Testis (tissue), 3 donors: Measurements from ENCODE around the gene LRRN2. TPM values are rescaled to one million over a fixed set of nuclear protein-coding genes. Genes with fewer than 3 reads are reported as not detected.

Experiments used
- DNase-seq: peaks from one replicate; pipeline ENCODE4 v3.0.0-alpha.2; 2019
- H3K27ac ChIP-seq, 2 donors: fragments of 200-600 bp; sonication (generic); one replicate each; pipeline ENCODE4 v1.5.1; 2019
- H3K27me3 ChIP-seq: fragments of 200-600 bp; sonication (generic); one replicate; pipeline ENCODE4 v1.5.1; 2019
- H3K36me3 ChIP-seq: fragments of 200-600 bp; sonication (generic); one replicate; pipeline ENCODE4 v1.5.1; 2017; ENCODE audit warnings: low read depth; ENCODE audit errors: missing control alignments
- H3K4me1 ChIP-seq: fragments of 200-600 bp; sonication (generic); one replicate; pipeline ENCODE4 v1.5.1; 2019
- H3K4me3 ChIP-seq, 2 donors: fragments of 200-600 bp; sonication (generic); one replicate each; pipeline ENCODE4 v1.5.1; 2017 to 2019
- H3K9me3 ChIP-seq: fragments of 200-600 bp; sonication (generic); one replicate; pipeline ENCODE4 v1.5.1; 2017
- CTCF ChIP-seq, 3 experiments: fragments of 450-650 bp in 2 of 3; fragments of 200-600 bp in 1 of 3; sonication (generic) in 1 of 3; IDR thresholded peaks; one replicate each; pipeline ENCODE4 v1.5.1; 2016 to 2019; ENCODE audit warnings: antibody characterized with exemption in 3 of 3, mild to moderate bottlenecking in 2 of 3, moderate library complexity in 1 of 3
- POLR2A ChIP-seq: fragments of 450-650 bp; IDR thresholded peaks from one replicate; pipeline ENCODE4 v1.6.1; 2017; ENCODE audit warnings: antibody characterized with exemption, mild to moderate bottlenecking, moderate library complexity
- WGBS, 2 donors: methylation state at CpG; one replicate each; pipeline ENCODE4 v1.1.5; 2018; 5-methylcytosine and 5-hydroxymethylcytosine counted together
- intact Hi-C: fragments of 100-400 bp; cut with DNase I; formaldehyde crosslinking; loops from one replicate; pipeline ENCODE4 v1.15.1; 2023; ENCODE audit warnings: low total_unique reads
- polyA plus RNA-seq: library from polyadenylated mRNA; stranded (reverse); fragments of 350-450 nt; fragmentation: Illumina TruSeq; extraction: RNeasy Lipid Tissue Mini Kit (QIAGEN cat#74804); gene quantifications from one replicate; pipeline ENCODE4 v1.2.3, GENCODE V29; 2014; ENCODE audit warnings: low read depth, low replicate concordance; ENCODE audit not compliant: insufficient read depth
- total RNA-seq, 2 donors: library from RNA; depleted of rRNA; stranded (reverse); fragments of >200 nt; gene quantifications; one replicate each; pipeline ENCODE4 v1.2.3, GENCODE V29; 2016

The LRRN2 gene
- total and polyA plus RNA-seq, 3 donors from 2014 or later: 16.7 to 27.4 (median 19.5) TPM

GRCh38 chr1:204617256-204618147, 68.0 kb downstream of the LRRN2 start:
- H3K27me3 ChIP-seq: no peaks in the 10 kb centered on the region
- no peaks in the 10 kb centered on the region for H3K36me3 ChIP-seq
- TF ChIP-seq POLR2A: no peak
- 71 to 73% methylated on average over 7 to 13 of the region's 13 CpGs for WGBS, 2 donors
- no peaks in the 10 kb centered on the region for H3K9me3 ChIP-seq
- intact Hi-C loops: no loop called here
- H3K4me3 ChIP-seq: no peak overlapping the region
- H3K4me1 ChIP-seq: peaks cover 4% of the 10 kb centered on the region
- no peak overlapping the region for H3K27ac ChIP-seq
- no peak for DNase-seq

- no peak for TF ChIP-seq POLR2A
- no peak for TF ChIP-seq CTCF (IDR thresholded peaks at IDR 0.05)
- DNase-seq: no peak
- Histone ChIP-seq H3K27me3 (no peaks in the 10 kb centered on the region), H3K4me3 (no peak overlapping the region), H3K27ac (no peak overlapping the region), H3K9me3 (no peaks in the 10 kb centered on the region), H3K36me3 (no peaks in the 10 kb centered on the region), H3K4me1 (peaks cover 4% of the 10 kb centered on the region)
- 79 to 86% methylated on average over 6 of the region's 6 CpGs for WGBS, 2 donors
- intact Hi-C loops: no loop called here
Measured at GRCh38 chr1:204616641-204617040, 68.9 kb downstream of the LRRN2 start.

- TF ChIP-seq CTCF (IDR thresholded peaks at IDR 0.05) (no peak), POLR2A (no peak)
- Histone ChIP-seq H3K27ac (no peak overlapping the region), H3K27me3 (no peaks in the 10 kb centered on the region), H3K36me3 (no peaks in the 10 kb centered on the region), H3K4me1 (peaks cover 4% of the 10 kb centered on the region), H3K9me3 (no peaks in the 10 kb centered on the region), H3K4me3 (no peak overlapping the region)
- WGBS, 2 donors: 81 to 89% methylated on average over 2 to 8 of the region's 8 CpGs
- no peak for DNase-seq
- intact Hi-C loops: no loop called here
Measured at GRCh38 chr1:204615881-204616280, 69.7 kb downstream of the LRRN2 start.

GRCh38 chr1:204613636-204614035, 71.9 kb downstream of the LRRN2 start:
- WGBS, 2 donors: 94 to 96% methylated on average over 4 of the region's 4 CpGs
- intact Hi-C loops: no loop called here
- Histone ChIP-seq H3K36me3 (no peaks in the 10 kb centered on the region), H3K27me3 (no peaks in the 10 kb centered on the region), H3K4me3 (no peak overlapping the region), H3K4me1 (peaks cover 4% of the 10 kb centered on the region), H3K9me3 (no peaks in the 10 kb centered on the region), H3K27ac (no peak overlapping the region)
- DNase-seq: no peak
- TF ChIP-seq CTCF (IDR thresholded peaks at IDR 0.05): no peak
- no peak for TF ChIP-seq POLR2A

- H3K4me1 ChIP-seq: peaks cover 4% of the 10 kb centered on the region
- no peak overlapping the region for H3K27ac ChIP-seq
- no peak for DNase-seq
- intact Hi-C loops: no loop called here
- no peak overlapping the region for H3K4me3 ChIP-seq
- H3K36me3 ChIP-seq: no peaks in the 10 kb centered on the region
- H3K27me3 ChIP-seq: no peaks in the 10 kb centered on the region
- no peaks in the 10 kb centered on the region for H3K9me3 ChIP-seq
- 93 to 97% methylated on average over 3 of the region's 3 CpGs for WGBS, 2 donors
- TF ChIP-seq CTCF (IDR thresholded peaks at IDR 0.05) (no peak), POLR2A (no peak)
Measured at GRCh38 chr1:204612326-204612725, 73.2 kb downstream of the LRRN2 start.
